ENCODE measurements around the gene RAB1A. TPM values are rescaled to one million over a fixed set of nuclear protein-coding genes. Genes with fewer than 3 reads are reported as not detected.

Gene RAB1A
- 71.7 and 119 TPM in 2 replicates for total RNA-seq

DNA sequence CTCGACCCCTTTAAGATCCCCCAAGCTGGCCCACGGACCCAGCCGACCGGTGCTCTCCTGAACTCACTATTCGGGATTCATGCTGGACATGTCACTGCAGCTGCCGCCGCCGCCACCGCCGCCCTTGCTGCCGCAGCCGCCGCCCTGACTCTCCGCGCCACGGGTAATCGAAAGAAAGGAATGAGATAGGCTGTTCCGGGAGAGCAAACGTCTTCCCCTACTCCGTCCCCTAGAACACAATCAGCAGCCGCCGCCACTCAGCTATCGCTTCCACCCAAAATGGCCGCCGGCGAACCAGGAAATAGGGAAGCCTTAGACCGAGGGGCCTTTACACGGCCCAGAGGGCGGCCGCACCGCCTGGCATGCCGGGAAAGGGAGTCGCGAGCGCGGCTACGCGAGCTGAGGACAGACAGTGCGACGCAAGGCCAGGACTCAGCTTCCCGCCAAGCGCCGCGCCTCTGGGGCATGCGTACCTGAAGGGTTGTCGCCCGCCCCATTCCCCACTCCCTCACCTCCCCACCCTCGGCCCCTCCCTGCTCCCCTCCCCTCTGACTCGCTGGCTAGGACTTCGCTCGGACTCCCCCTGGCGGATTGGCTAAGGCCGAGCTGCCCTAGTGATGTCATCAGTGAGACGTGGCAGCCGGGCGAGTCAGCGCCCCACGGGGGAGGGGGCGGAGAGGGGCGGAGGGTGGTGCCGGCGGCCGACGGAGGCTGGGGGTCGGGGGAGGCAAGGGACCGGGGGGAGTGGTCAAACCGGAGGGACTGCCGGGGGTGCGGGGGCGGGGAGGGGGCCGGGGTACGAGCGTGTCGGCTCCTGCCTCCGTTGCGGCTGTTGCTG is at the start of gene RAB1A:
Gene RAB1A (minus strand): TSS at position 281 of the 838 bp plus-strand sequence. CDS start 191 bp downstream, at position 90.

DNA sequence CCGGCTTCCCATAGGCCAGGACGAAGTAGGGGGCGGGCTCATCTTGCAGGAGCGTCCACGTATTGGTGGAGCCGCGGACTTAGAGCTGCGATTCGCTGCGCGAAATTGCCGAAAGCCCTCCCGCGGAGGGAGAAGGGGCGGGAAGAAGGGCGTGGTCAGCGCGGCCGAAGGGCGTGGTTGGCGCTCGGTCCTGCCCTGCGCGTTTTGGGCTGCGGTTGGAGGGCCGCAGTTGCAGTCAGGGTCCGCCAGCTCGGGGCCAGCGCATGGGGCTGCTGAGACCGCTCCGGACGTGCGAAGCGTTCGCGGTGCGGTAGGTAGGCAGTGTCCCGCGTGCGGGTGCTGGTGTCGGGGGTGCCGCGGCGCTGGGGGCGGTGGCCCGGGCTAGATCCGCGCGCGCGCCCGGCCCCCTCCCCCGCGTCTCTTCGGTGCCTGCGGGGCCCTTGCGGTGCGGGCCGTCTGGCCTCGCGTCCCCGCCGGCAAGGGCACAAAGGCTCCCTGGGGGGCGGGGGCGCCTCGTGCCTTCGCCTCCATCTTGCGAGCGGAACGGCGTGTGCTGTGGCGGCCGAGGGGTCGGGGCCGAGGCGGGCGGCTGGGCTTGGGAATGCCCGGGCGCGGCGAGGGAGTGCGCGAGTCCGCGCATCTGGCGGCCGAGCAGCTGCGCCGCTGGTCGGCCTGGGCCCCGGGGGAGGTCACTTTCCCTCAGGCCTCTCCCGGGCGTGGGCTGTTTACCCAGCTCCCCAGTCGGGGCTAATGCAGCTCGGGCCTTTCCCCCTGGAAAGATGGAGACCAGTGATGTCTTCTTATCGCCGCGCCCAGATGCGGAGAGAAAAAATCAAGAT is 73.5 kb downstream of the RAB1A start, which contains the start of gene CEP68:
Gene CEP68 (plus strand): TSS at position 202 of the 839 bp plus-strand sequence. CDS start 13,029 bp downstream, outside the sequence.

Small RNA genes lying within 50 kb of the gene (small RNA-seq; reads per million reads assigned to genes)
- gene RF00090 (ENCODE audit: low replicate concordance) = not detected

Other genes with a start within 250 kb of the RAB1A start
- 13.6 and 45.3 TPM in 2 replicates for gene SLC1A4, start 140.7 kb downstream of the RAB1A start, total RNA-seq
- 5.0 and 5.4 TPM in 2 replicates for gene CEP68, start 73.7 kb downstream of the RAB1A start, total RNA-seq
- gene ACTR2, start 97.7 kb upstream of the RAB1A start, total RNA-seq = 69.4 and 117 TPM in 2 replicates

All from placental pericyte (primary cell).